HG02870 (cell line): ENCODE results near the gene HDGF.

Experiments
- ATAC-seq: cut with Tn5 transposase; IDR thresholded peaks from one replicate; pipeline ENCODE4 v1.9.1; 2021; ENCODE audit warnings: mild to moderate bottlenecking, moderate library complexity; ENCODE audit not compliant: unreplicated experiment

HDGF gene

GRCh38 chr1:156703336-156703735 is 48.1 kb downstream of the HDGF start:
- no peak for ATAC-seq

DNA sequence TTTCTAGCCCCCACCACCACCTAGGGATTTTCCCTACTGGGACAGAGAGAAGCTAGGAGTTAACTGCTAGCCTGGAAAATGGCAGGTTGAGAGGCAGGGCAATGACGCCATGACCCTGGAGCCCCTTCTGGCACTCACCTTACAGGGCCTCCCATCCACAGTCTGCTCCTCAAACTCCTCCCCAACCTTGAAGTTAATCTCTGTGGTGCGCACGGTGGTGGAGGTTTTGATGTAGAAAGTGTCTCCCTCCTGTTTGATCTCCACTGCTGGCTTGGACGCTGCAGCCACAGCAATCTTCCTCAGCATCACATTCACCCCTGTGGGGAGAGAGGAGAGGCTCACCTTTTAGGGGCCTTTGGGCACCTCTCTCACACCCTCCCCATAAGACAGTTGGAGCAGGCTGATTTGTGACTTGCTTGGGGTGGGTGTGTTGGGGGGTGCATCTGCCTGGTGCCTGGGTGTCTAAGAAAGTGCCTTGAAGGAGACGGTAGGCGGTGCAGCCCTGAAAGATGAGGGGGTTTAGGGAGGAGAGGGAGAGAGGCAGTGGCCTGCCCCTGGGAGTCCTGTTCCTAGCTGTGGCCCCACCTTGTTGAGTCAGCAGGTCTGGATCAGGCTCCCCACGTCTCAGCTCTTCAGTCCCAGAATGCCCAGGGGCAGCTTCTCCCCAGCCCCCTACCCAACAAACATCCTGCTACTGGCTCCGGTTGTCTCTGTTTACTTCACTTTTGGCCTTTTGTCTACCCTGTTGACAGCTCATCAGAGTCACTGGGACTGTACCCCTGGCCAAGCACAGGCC is 50.5 kb downstream of the HDGF start:
- ATAC-seq, result no peak

- ATAC-seq, result no peak
Measured at GRCh38 chr1:156698995-156699394, 52.5 kb downstream of the HDGF start.

- no peak for ATAC-seq
Measured at GRCh38 chr1:156697481-156697880, 54.0 kb downstream of the HDGF start.

- ATAC-seq, result no peak
Measured at GRCh38 chr1:156696755-156697154, 54.7 kb downstream of the HDGF start.

DNA sequence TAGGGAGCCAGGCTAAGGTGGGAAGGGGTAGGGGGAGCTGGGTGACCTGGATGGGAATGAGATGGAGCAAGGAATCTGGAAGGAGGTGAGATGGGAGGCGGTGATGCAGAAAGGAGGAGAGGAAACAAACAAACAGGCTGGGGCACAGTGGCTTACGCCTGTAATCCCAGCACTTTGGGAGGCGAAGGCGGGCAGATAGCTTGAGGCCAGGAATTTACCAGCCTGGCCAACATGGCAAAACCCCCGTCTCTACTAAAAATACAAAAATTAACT is 56.8 kb downstream of the HDGF start:
- no peak for ATAC-seq

DNA sequence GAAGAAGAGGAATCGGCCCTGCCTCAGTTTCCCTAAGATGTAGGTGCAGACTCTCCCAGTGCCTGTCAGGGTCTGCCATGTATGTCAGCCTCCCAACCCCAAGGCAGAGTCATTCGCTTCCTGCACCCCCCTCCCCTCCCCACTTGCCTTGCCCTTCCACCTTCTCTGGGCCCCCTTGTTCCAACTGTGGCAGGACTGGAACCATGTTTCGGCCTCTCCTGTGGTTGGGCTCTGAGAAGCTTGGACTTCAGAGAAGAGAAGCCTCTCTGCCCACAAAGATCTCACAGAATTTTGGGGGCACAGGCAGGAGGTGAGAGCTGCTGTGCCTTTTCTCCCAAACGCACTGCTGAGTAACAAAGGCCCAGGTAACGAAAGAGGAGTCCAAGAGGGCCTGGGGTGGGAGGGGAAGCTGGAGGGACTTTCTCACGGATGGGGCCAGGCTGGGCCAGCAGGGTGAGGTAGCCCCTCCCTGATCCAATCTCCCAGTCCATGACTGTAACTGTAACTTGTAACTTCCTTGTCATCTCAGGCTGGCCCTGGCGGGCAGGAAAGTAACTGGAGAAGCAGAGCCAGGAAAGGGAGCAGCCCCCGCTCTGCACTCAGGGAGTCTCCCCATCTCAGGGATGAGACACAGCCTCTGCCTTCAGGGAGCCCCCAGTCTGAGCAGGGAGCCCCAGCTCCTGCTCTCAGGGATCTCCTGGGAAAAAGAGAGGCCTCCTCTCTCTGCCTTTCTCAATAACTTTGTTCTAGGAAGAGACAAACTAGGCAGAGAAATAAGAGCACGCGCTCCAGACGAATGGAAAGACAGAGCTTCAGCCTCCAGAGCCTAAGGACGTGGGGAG is 57.4 kb downstream of the HDGF start:
- ATAC-seq, result no peak

DNA sequence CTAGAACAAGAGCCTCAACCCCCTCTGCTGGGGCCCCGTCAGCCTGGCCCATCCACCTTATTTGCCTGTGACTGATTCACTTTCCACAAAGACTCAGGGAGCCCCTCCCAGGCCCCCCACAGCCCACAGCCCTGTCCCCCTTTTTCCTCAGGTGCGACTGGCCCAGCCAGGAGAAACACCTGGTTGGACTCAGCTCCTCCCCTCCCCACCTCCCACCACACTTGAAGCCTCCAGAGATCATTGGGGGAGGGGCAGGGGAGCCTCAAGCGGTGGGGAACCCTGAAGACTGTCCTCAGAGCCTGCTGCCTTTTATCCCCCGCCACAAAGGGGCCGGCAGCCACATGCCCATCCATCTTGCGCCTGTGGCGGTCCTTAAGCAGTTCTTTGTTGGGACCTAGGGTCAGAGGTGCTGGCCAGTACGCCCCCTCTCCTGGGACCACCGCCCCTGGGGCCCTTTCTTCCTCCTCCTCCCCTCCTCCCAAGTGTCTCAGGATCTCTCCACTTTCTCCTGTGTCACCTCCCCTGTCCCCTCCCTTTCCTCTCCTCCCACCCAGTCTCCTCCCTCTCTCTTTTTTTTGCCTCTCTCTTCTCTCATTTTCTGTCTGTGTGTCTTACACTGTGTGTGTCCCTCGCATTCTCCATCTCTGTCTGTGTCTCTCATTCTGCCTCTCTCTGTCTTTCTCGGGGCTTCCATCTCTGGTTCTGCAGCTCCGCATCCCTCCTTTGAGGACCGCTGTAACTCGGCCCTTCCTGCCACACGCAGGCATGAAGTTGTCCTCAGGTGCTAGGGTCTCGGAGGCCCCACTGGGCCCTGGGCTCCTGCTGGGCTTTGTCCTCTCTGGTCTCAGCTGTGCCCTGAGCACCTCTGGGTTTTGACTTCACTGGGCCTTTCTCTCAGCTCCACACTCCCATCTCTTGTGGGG is 58.3 kb downstream of the HDGF start:
- ATAC-seq, result no peak

DNA sequence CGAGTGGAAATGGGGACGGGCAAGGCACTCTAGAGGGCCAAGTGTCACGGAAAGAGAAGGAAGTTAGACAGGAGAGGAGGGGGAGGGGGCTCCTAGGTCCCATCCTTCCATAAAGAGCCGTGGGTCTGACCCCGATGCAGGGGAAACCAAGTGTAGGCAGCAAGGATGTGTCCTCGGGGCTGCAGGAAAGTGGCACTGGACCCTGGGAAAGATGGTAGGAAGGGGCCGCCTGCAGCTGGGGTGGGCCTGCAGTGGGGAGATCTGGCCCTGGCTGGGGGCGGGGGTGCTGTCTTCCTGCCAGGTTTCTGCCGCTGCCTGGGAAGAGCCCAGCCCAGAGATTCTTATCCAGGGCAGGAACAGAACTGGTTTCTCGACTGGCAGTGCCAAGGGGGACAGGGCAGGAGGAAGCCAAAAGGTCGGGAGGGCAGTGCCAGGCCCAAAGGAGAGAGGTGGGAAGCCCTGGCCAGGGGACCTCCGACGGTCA is 59.0 kb downstream of the HDGF start:
- ATAC-seq, result no peak
